ENCODE data around the gene NCOR1. TPM values are rescaled to one million over a fixed set of nuclear protein-coding genes. Genes with fewer than 3 reads are reported as not detected.

Gene NCOR1
- total RNA-seq, 1 experiment from 2014 or later: 124 TPM

GRCh38 chr17:16140854-16141253 is 74.5 kb downstream of the NCOR1 start:
- DNase-seq (ENCODE audit: low spot score) (no peak), ATAC-seq (no peak)
- ChIA-PET CTCF (no interaction called here), POLR2A (no interaction called here)
- peaks cover 34% of the 10 kb centered on the region for H3K36me3 Mint-ChIP-seq
- H3K27me3 Mint-ChIP-seq (ENCODE audit: low read depth): no peaks in the 10 kb centered on the region
- no peaks in the 10 kb centered on the region for H3K9me3 Mint-ChIP-seq
- H3K4me3 Mint-ChIP-seq: no peak overlapping the region
- no peaks in the 10 kb centered on the region for H3K4me1 Mint-ChIP-seq
- H3K27ac Mint-ChIP-seq: no peak overlapping the region
- TF ChIP-seq ZNF425 (CRISPR knock-in tag; conservative IDR thresholded peaks at IDR 0.05) (no peak), SMAD4 (CRISPR knock-in tag; IDR thresholded peaks at IDR 0.05) (no peak), NR3C1 (CRISPR knock-in tag; conservative IDR thresholded peaks at IDR 0.05; ENCODE audit: low read depth) (no peak), ETV6 (CRISPR knock-in tag; IDR thresholded peaks at IDR 0.05) (no peak), SMAD3 (CRISPR knock-in tag; IDR thresholded peaks at IDR 0.05; ENCODE audit: borderline replicate concordance) (no peak), RELA (CRISPR knock-in tag; IDR thresholded peaks at IDR 0.05; ENCODE audit: borderline replicate concordance) (no peak), NR2C2 (CRISPR knock-in tag; IDR thresholded peaks at IDR 0.05) (no peak), CREB1 (CRISPR knock-in tag; IDR thresholded peaks at IDR 0.05) (no peak), ZMAT4 (CRISPR knock-in tag; IDR thresholded peaks at IDR 0.05) (no peak), ZNF121 (CRISPR knock-in tag; IDR thresholded peaks at IDR 0.05) (no peak), E2F4 (CRISPR knock-in tag; IDR thresholded peaks at IDR 0.05; ENCODE audit: borderline replicate concordance, low read depth) (no peak), TCF7 (CRISPR knock-in tag; IDR thresholded peaks at IDR 0.05; ENCODE audit: low read depth) (no peak), USF1 (CRISPR knock-in tag; IDR thresholded peaks at IDR 0.05) (no peak), ZNF281 (CRISPR knock-in tag; IDR thresholded peaks at IDR 0.05) (no peak), ATF1 (CRISPR knock-in tag; IDR thresholded peaks at IDR 0.05) (no peak), TP53 (CRISPR knock-in tag; IDR thresholded peaks at IDR 0.05) (no peak), NFE2L1 (CRISPR knock-in tag; IDR thresholded peaks at IDR 0.05) (no peak), HMGXB4 (CRISPR knock-in tag; IDR thresholded peaks at IDR 0.05) (no peak), ARID4B (CRISPR knock-in tag; IDR thresholded peaks at IDR 0.05; ENCODE audit: borderline replicate concordance) (no peak)

Data from WTC11 (cell line).